ENCODE data around the gene MYZAP. TPM values are rescaled to one million over a fixed set of nuclear protein-coding genes. Genes with fewer than 3 reads are reported as not detected.

MYZAP gene
- total and polyA plus RNA-seq, 2 of the 13 experiments (the other 11 are each of a cell fraction or from before 2014, with no cell fraction given) = not detected

GRCh38 chr15:57728436-57728835, 136.7 kb downstream of the MYZAP start:
- no TSS peak for BruUV-seq (replicated peaks)
- CTCF ChIA-PET (ENCODE audit: low intra/inter-chr PET ratio, low total read pairs) = no interaction called here
- in situ Hi-C loops (cut with HindIII; ENCODE audit: extremely low pct_ligation_motif_present, low pct_unique_long_range_greater_than_20kb) = no loop called here
- no peak for TF ChIP-seq ZNF784 (CRISPR knock-in tag; IDR thresholded peaks at IDR 0.05; ENCODE audit: borderline replicate concordance)
- no peak for TF ChIP-seq ZNF142 (CRISPR knock-in tag; IDR thresholded peaks at IDR 0.05)
- TF ChIP-seq ZBTB40 (IDR thresholded peaks at IDR 0.05) = no peak
- TF ChIP-seq ZBTB40 (CRISPR knock-in tag; IDR thresholded peaks at IDR 0.05) = no peak
- TF ChIP-seq RBFOX2 (IDR thresholded peaks at IDR 0.05; ENCODE audit: low read depth, low read length) = no peak
- TF ChIP-seq SIN3A (IDR thresholded peaks at IDR 0.05; ENCODE audit: borderline replicate concordance, low read depth, low read length) = no peak
- TF ChIP-seq TRIM22 (IDR thresholded peaks at IDR 0.05) = no peak
- no peak for TF ChIP-seq KAT7 (CRISPR knock-in tag; IDR thresholded peaks at IDR 0.05; ENCODE audit: borderline replicate concordance)

More at GRCh38 chr15:57728436-57728835, 136.7 kb downstream of the MYZAP start:
- no peak for FAIRE-seq
- Histone ChIP-seq H2AFZ (ENCODE audit: low read length) (no peak overlapping the region), H3K9me3 (ENCODE audit: low read length) (no peaks in the 10 kb centered on the region), H3K9ac (ENCODE audit: insufficient read depth, low read depth, low read length) (no peak overlapping the region), H3K36me3 (replicated peaks in 1 of 2; ENCODE audit: control insufficient read depth in 1 of 2, insufficient read depth in 2 of 2, low read length in 2 of 2) (no peaks in the 10 kb centered on the region), H3K4me2 (ENCODE audit: low read depth, low read length) (no peak overlapping the region), H4K20me1 (ENCODE audit: insufficient read depth, low read length) (no peaks in the 10 kb centered on the region), H3K27ac (ENCODE audit: extremely low read length, insufficient read depth, low read length) (no peak overlapping the region), H3K4me1 (ENCODE audit: insufficient read depth, low read length) (peaks cover 5% of the 10 kb centered on the region), H3K27me3 (ENCODE audit: control insufficient read depth in 1 of 2, insufficient read depth in 2 of 2, low read length in 2 of 2) (no peaks in the 10 kb centered on the region), H3K4me3 (replicated peaks in 1 of 3; ENCODE audit: insufficient read depth in 1 of 3, low read depth in 2 of 3, low read length in 3 of 3) (no peak overlapping the region), H3K79me2 (ENCODE audit: insufficient read depth, low read length) (no peaks in the 10 kb centered on the region)
- POLR2A ChIA-PET = no interaction called here
- intact Hi-C loops (cut with micrococcal nuclease; ENCODE audit: unreplicated experiment) = no loop called here
- 83% methylated on average over 8 of the region's 8 CpGs for WGBS (ENCODE audit: low lambda C conversion rate)
- no peak for DNase-seq (ENCODE audit: low spot score)
- ATAC-seq = no peak
